ENCODE data around the gene FRRS1L.

- no peak for TF ChIP-seq EZH2 (IDR thresholded peaks at IDR 0.05; ENCODE audit: borderline replicate concordance, low read length)
- TF ChIP-seq, protein P1, sequence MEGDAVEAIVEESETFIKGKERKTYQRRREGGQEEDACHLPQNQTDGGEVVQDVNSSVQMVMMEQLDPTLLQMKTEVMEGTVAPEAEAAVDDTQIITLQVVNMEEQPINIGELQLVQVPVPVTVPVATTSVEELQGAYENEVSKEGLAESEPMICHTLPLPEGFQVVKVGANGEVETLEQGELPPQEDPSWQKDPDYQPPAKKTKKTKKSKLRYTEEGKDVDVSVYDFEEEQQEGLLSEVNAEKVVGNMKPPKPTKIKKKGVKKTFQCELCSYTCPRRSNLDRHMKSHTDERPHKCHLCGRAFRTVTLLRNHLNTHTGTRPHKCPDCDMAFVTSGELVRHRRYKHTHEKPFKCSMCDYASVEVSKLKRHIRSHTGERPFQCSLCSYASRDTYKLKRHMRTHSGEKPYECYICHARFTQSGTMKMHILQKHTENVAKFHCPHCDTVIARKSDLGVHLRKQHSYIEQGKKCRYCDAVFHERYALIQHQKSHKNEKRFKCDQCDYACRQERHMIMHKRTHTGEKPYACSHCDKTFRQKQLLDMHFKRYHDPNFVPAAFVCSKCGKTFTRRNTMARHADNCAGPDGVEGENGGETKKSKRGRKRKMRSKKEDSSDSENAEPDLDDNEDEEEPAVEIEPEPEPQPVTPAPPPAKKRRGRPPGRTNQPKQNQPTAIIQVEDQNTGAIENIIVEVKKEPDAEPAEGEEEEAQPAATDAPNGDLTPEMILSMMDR (IDR thresholded peaks at IDR 0.05; ENCODE audit: low read length) = no peak
These were observed 45.7 kb upstream of the FRRS1L start for GRCh38 chr9:109212768-109213167.

Data from OCI-LY1 (cell line).